GM10266 (cell line): Measurements from ENCODE around the gene DNAJC11.

Experiments used
- DNase-seq: peaks from one replicate; pipeline ENCODE4 v3.0.0; 2012; ENCODE audit errors: extremely low spot score
- TF ChIP-seq, protein P1 (sequence below): IDR thresholded peaks from 2 replicates; pipeline ENCODE4 v1.5.1; 2012; ENCODE audit warnings: mild to moderate bottlenecking, low read depth; ENCODE audit not compliant: control insufficient read depth, insufficient read depth; ENCODE audit errors: missing control alignments

The DNAJC11 gene

DNA sequence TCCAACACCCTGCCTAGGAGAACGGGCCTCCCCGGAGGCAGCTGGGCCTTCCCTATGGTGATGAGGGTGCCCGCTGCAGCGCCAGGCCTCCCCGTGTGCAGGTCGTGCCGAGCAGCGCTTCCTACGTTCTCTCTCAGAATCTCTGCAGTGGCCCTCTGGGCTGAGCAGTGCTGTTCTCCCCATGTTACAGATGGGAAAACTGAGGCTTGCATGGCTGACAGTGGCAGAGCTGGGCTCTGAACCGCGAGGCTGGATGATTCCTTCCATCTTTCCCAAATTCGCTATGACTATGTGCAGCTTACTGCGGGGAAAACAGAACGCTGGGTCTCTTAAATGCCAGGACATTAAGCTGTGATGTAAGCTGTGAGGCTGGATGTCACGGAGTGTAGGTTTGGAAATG, 107.8 kb downstream of the DNAJC11 start:
- DNase-seq, result no peak
- TF ChIP-seq, protein P1, sequence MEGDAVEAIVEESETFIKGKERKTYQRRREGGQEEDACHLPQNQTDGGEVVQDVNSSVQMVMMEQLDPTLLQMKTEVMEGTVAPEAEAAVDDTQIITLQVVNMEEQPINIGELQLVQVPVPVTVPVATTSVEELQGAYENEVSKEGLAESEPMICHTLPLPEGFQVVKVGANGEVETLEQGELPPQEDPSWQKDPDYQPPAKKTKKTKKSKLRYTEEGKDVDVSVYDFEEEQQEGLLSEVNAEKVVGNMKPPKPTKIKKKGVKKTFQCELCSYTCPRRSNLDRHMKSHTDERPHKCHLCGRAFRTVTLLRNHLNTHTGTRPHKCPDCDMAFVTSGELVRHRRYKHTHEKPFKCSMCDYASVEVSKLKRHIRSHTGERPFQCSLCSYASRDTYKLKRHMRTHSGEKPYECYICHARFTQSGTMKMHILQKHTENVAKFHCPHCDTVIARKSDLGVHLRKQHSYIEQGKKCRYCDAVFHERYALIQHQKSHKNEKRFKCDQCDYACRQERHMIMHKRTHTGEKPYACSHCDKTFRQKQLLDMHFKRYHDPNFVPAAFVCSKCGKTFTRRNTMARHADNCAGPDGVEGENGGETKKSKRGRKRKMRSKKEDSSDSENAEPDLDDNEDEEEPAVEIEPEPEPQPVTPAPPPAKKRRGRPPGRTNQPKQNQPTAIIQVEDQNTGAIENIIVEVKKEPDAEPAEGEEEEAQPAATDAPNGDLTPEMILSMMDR, result no peak

DNA sequence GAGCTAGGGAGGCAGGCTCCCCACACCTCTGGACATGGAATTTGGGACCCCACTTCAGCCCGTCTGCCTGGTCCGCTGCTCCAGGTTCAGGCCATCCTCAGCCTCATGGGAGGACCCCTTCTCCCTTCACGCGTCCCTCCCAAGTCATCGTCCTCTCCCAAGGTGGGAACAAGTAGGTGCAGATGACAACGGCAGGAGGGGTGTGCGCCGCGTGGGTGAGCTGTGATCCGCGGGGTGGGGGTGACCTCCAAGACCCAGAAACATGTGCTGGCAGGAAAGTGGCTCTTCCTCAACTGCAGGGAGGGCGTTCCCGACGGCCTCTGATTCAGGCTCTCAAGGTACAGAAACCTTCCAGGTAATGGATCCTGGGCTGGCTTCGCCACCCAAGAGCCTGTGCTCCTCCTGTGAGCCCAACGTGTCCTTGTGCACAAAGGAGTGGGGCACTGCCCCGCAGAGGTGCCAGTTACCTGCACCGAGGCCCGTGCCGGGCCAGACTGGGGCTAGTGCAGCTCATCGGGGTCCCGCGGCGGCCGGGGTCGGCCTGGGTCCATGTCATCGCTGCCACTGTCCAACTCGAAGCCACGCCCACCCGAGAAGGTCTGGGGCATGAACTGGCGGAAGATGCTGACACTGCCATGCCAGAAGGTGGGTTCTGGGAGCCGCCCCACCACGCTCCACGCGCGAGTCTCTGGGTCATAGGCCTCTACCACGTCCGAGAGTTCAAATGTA, 108.6 kb downstream of the DNAJC11 start:
- no peak for DNase-seq

DNA sequence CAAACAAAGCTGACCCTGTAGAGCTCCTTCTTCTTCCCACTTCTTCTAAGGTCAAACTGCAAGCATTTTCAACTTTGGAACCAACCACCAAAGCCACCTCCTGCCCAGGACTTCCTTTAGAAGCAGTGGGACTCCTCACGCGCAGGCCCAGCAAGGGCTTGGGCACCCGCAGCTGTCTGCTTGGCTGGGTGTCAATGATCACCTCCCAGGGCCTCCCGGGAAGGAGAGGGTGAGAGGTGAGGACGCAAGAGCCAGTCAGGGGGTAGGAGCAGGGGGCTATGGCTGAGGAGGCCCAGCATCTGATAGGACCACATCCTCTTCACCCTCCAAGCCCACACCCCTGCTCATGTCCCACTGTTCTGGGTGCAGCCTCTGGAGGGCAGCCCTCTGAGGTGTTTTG, 109.2 kb downstream of the DNAJC11 start:
- TF ChIP-seq, protein P1, result no peak
- no peak for DNase-seq

More for the DNA sequence above, 108.6 kb downstream of the DNAJC11 start:
- TF ChIP-seq, protein P1, result no peak

DNA sequence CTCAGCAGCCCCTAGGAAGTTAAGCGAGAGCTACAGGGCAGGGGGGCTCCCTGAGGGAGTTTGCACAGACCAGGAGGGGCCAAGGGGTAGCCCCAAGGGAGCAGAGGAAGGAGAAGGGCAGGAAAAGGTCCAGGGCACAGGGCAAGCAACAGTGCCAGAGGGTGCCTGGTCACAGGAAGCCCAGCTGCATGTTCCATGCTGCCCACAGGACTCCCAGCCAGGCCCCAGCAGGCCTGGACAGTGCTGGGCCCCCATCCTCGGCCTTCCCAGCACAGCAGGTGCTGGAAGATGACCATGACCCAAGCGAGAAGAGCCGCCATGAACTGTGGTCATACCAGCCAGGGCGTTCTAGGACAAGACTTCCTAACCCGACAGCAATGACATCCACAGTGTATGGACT, 110.0 kb downstream of the DNAJC11 start:
- TF ChIP-seq, protein P1, result no peak
- no peak for DNase-seq

DNA sequence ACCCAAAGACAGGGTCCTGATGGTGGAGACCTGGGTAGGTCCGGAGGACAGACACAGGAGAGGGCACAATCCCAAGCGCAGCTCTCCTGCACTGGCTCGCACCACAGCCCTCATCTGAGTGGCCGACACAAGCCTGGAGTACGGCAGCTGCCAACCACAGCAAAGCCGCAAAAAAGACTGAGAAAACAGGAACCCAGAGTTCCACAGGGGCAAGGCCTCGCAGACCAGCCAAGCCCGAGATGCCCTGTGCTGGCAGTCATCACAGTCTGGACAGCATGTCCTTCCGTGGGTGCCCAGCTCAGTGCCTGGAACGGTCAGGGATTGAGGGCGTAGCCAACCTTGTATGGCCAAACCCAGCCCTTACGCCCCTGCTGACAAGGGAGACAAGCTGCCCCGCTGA, 110.4 kb downstream of the DNAJC11 start:
- TF ChIP-seq, protein P1, result no peak
- no peak for DNase-seq

DNA sequence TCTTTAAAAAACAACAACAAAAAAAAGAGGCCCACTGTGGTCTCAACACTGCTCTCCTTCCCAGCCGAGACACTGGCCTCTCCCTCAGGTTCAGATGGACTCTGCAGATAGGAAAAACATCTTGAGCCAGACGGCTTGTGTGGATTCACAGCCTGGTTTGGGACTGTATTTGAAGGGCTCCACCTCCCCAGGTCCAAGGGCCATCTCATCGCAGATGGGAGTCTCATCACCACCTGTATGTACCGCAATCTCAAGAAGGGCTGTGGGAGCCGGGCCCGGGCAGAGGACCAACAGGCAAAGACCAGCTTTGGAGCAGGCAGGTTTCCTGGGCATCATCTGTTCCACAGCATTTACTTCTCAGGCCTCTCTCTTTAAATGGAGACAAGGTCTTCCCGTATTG, 111.6 kb downstream of the DNAJC11 start:
- no peak for DNase-seq
- TF ChIP-seq, protein P1, result no peak

DNA sequence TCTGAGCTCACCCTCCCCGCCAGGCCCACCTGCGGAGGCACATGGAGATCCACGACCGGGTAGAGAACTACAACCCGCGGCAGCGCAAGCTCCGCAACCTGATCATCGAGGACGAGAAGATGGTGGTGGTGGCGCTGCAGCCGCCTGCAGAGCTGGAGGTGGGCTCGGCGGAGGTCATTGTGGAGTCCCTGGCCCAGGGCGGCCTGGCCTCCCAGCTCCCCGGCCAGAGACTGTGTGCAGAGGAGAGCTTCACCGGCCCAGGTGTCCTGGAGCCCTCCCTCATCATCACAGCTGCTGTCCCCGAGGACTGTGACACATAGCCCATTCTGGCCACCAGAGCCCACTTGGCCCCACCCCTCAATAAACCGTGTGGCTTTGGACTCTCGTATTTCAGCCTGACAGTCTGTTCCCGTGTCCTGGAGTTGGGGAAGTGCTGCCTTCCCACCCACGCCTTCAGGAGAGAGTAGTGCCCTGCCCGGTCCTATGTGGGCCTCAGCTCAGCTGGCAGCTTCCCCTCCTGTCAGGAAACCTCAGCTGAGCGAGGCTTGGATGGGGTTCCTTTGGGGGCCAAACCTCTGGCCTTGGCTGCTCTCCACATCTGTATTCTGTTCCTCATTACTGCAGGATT, 112.6 kb downstream of the DNAJC11 start:
- no peak for DNase-seq
- TF ChIP-seq, protein P1, result no peak
